Stomach (tissue), 4 donors: ENCODE results near the gene SCN9A.

Source experiments
- EP300 ChIP-seq: sonication (generic); formaldehyde crosslinking; IDR thresholded peaks from one replicate; pipeline ENCODE4 v1.6.1; 2017; ENCODE audit warnings: antibody characterized with exemption
- POLR2A ChIP-seq, 4 donors: fragments of 450-650 bp; IDR thresholded peaks; one replicate each; pipeline ENCODE4 v1.6.1; 2016; ENCODE audit warnings: antibody characterized with exemption in 4 of 4, control low read depth in 2 of 4, mild to moderate bottlenecking in 1 of 4, moderate library complexity in 1 of 4
- TF ChIP-seq, protein P1 (sequence below), 7 experiments: fragments of 450-650 bp in 4 of 7; fragments of 200-600 bp in 3 of 7; sonication (generic) in 3 of 7; IDR thresholded peaks; one replicate each; pipeline ENCODE4 v1.5.1; 2016 to 2019; ENCODE audit warnings: antibody characterized with exemption in 7 of 7, control low read depth in 2 of 7, mild to moderate bottlenecking in 1 of 7

DNA sequence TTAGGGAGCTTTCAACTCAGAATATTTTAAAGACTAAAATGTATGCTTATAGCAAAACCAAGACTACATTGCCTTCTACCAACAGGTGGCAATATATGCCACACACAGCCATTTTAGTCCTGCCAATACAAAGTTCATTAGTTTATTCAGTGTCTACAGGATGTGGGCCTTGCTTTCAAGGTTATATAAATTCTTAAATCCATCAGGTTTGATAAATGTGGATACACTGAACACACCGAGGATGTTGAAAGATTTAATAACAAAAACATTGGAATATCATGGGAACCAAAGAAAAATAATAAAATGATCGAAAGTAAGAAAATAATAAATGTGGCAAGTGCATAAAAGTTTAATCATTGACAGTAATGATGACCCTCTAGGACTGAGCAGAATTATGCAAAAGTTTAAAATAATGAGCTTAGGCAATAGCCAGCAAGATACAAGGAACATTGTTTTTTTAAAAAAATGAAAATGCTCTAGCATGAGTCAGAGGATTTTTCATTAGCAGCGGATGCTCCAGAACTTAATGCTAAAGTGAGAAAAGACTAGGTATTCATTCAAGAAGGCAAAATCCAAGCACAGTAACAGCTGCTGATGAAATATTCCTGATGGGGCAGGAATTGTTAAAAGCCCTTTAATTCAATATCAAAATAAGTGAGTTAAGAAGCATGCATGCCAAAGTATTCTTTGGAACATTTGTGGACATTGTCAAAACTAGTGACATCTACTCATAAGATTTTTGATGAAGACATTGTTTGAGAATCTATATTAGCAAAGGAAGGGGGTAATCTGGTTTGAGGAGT is 14.2 kb downstream of the SCN9A start:
- no peak for TF ChIP-seq EP300
- TF ChIP-seq, protein P1, sequence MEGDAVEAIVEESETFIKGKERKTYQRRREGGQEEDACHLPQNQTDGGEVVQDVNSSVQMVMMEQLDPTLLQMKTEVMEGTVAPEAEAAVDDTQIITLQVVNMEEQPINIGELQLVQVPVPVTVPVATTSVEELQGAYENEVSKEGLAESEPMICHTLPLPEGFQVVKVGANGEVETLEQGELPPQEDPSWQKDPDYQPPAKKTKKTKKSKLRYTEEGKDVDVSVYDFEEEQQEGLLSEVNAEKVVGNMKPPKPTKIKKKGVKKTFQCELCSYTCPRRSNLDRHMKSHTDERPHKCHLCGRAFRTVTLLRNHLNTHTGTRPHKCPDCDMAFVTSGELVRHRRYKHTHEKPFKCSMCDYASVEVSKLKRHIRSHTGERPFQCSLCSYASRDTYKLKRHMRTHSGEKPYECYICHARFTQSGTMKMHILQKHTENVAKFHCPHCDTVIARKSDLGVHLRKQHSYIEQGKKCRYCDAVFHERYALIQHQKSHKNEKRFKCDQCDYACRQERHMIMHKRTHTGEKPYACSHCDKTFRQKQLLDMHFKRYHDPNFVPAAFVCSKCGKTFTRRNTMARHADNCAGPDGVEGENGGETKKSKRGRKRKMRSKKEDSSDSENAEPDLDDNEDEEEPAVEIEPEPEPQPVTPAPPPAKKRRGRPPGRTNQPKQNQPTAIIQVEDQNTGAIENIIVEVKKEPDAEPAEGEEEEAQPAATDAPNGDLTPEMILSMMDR (IDR thresholded peaks at IDR 0.05) = peak in 4 of 7 experiments; percentile 12 to 32 (median 24)
- TF ChIP-seq POLR2A (IDR thresholded peaks at IDR 0.05) = no peak
